GM10266 (cell line): ENCODE data around the gene PLEKHA7.
"Not testable (repeated sequence)": the region's sequence is repeated elsewhere in the genome, so short reads cannot be mapped to it uniquely, and the experiment has no call there.

Experiments used
- DNase-seq: peaks from one replicate; pipeline ENCODE4 v3.0.0; 2012; ENCODE audit errors: extremely low spot score
- CTCF ChIP-seq: IDR thresholded peaks from 2 replicates; pipeline ENCODE4 v1.5.1; 2012; ENCODE audit warnings: mild to moderate bottlenecking, low read depth; ENCODE audit not compliant: control insufficient read depth, insufficient read depth; ENCODE audit errors: missing control alignments

Gene PLEKHA7

GRCh38 chr11:16896729-16897469, 117.3 kb downstream of the PLEKHA7 start:
- DNase-seq, result no peak
- no peak for TF ChIP-seq CTCF

DNA sequence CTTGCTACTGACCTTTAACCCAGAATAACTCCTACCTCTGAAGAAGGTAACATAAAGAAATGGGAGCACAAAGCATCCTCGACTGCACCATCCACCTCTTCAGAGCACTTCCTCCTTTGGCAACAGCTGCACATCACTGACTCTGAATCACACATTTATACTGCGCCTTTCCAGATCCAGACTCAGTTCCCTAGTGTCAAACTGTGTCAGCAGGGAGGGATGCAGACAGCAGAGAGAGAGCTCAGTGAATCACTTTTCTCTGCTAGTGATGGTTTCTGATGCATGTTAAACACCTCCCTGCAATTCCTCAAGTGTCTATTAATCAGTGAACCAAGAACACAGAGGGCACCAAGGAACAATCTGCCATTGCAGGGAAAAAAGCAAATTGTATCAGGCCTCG, 118.9 kb downstream of the PLEKHA7 start:
- no peak for DNase-seq
- TF ChIP-seq CTCF, result no peak

DNA sequence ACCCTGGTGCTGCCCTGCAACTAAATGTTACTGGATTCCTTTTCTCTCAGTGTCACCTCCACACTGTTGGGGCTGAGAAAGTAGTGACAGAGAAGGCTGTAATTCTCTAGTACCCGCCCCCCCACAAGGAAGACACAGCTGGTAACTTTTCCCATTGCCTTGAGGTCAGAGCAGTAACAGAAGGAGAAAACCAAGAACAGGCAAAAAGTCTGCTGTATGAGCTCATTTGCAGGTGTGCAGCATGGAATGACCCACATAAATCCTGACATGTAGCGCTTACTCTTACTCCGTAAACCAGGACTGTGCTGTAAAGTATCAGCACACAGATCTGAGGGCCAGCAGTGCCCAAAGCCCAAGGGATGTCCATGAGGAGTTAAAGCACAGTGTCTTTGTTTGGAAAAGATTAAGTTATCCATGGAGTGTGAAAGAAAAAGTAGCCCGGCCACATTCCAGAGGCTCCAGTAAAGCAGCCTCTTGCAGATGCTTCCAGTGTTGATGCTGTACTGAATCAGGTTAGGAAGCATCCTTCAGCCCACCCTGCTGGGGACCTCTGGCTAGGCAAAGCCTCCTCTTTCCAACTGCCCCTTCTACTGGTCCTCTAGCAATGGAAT, 120.7 kb downstream of the PLEKHA7 start:
- TF ChIP-seq CTCF, result no peak
- no peak for DNase-seq

GRCh38 chr11:16891964-16892363, 122.2 kb downstream of the PLEKHA7 start:
- no peak for TF ChIP-seq CTCF
- DNase-seq, result no peak

- no peak for TF ChIP-seq CTCF
- no peak for DNase-seq
Observed at GRCh38 chr11:16891165-16891564, 123.0 kb downstream of the PLEKHA7 start.

DNA sequence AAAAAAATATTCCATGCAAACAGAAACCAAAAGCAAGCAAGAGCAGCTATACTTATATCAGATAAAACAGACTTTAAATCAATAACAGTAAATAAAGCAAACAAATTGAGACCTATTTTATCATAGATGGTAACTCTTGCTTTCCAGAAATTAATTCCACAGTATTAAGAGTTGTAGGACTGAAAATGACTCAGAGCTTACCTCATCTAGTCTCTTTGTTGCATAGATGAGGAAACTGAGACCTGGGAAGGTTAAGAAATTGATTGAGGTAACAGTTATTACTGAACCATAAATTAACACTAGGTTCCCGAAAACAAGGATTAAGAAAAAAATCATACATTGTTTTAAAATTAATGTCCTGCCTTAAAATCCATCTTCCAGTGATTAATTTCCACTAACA, 123.8 kb downstream of the PLEKHA7 start:
- DNase-seq, result no peak
- TF ChIP-seq CTCF, result no peak

DNA sequence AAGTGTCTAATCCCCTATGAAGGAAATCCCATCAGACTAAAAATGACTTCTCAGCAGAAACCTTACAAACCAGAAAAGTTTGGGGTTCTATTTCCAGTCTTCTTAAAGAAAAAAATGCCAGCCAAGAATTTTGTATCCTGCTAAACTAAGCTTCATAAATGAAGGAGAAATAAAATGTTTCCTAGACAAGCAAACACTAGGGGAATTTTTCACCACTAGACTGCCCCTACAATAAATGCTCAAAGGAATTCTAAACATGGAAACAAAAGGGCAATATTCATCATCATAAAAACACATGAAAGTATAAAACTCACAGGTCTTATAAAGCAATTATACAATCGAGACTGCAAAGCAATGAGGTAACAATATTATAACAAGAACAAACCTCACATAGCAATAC, 124.3 kb downstream of the PLEKHA7 start:
- no peak for DNase-seq
- no peak for TF ChIP-seq CTCF

DNA sequence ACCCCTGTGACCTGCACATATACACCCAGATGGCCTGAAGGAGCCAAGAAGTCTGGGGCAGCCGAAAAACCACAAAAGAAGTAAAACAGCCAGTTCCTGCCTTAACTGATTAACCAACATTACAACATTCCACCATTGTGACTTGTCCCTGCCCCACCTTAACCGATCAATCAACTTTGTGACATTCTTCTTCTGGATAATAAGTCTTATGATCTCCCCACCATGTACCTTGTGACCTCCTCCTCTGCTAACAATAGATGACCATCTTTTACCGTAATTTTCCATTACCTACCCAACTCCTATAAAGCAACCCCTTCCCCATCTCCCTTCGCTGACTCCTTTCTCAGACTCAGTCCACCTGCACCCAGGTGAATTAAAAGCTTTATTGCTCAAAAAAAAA, 125.2 kb downstream of the PLEKHA7 start:
- not testable (repeated sequence) for DNase-seq

- DNase-seq, result not testable (repeated sequence)
Observed at GRCh38 chr11:16887887-16888286, 126.3 kb downstream of the PLEKHA7 start.
